Heart left ventricle (tissue), 16 donors: Measurements from ENCODE around the gene FABP1. TPM values are rescaled to one million over a fixed set of nuclear protein-coding genes. Genes with fewer than 3 reads are reported as not detected.

Experiments
- ATAC-seq, 4 donors: fragments of 200-7000 bp; cut with Tn5 transposase; one replicate each; pipeline ENCODE4 v1.9.1; 2020 to 2022; ENCODE audit warnings: moderate library complexity in 4 of 4, mild to moderate bottlenecking in 3 of 4, moderate number of reproducible peaks in 1 of 4
- DNase-seq, 5 donors: peaks; one replicate each; pipeline ENCODE4 v3.0.0-alpha.2; 2020
- H3K27ac ChIP-seq, 12 donors: fragments of 200-600 bp; sonication (generic) in 4 of 12; one replicate each; pipeline versions ENCODE4 v1.5.0 to v1.8.0; 2016 to 2022; ENCODE audit warnings: mild to moderate bottlenecking in 2 of 12
- H3K27me3 ChIP-seq, 9 donors: fragments of 200-600 bp; sonication (generic) in 2 of 9; one replicate each; pipeline versions ENCODE4 v1.5.1 to v1.8.0; 2016 to 2022; ENCODE audit warnings: mild to moderate bottlenecking in 3 of 9
- H3K36me3 ChIP-seq, 9 donors: fragments of 200-600 bp; sonication (generic) in 2 of 9; one replicate each; pipeline versions ENCODE4 v1.5.0 to v1.8.0; 2018 to 2022; ENCODE audit warnings: mild to moderate bottlenecking in 2 of 9
- H3K4me1 ChIP-seq, 12 donors: fragments of 200-600 bp; sonication (generic) in 4 of 12; one replicate each; pipeline versions ENCODE4 v1.5.0 to v1.8.0; 2016 to 2022; ENCODE audit warnings: mild to moderate bottlenecking in 3 of 12
- H3K4me3 ChIP-seq, 12 donors: fragments of 200-600 bp; sonication (generic) in 4 of 12; one replicate each; pipeline versions ENCODE4 v1.5.0 to v1.8.0; 2017 to 2022; ENCODE audit warnings: mild to moderate bottlenecking in 9 of 12, moderate library complexity in 4 of 12
- H3K9me3 ChIP-seq, 12 donors: fragments of 200-600 bp; sonication (generic) in 4 of 12; one replicate each; pipeline versions ENCODE4 v1.5.0 to v1.8.0; 2016 to 2022; ENCODE audit warnings: mild to moderate bottlenecking in 1 of 12
- CTCF ChIP-seq, 12 donors: fragments of 200-600 bp; sonication (generic) in 4 of 12; IDR thresholded peaks; one replicate each; pipeline versions ENCODE4 v1.5.0 to v1.8.0; 2018 to 2022; ENCODE audit warnings: antibody characterized with exemption in 12 of 12, mild to moderate bottlenecking in 5 of 12
- POLR2A ChIP-seq, 2 donors: fragments of 450-650 bp; IDR thresholded peaks; one replicate each; pipeline ENCODE4 v1.6.1; 2017; ENCODE audit warnings: antibody characterized with exemption in 2 of 2, mild to moderate bottlenecking in 2 of 2, moderate library complexity in 2 of 2
- WGBS, 4 donors: extraction: QIAGEN DNeasy Blood & Tissue Kit in 2 of 4; methylation state at CpG; one replicate each; pipeline versions ENCODE4 v1.1.5 to v1.1.7; 2013 to 2018; 5-methylcytosine and 5-hydroxymethylcytosine counted together
- intact Hi-C, 10 donors: fragments of 100-400 bp; cut with DNase I; formaldehyde crosslinking; loops; one replicate each; pipeline versions ENCODE4 v1.11.1 to v1.14.2; 2022
- polyA plus RNA-seq, 2 donors: library from polyadenylated mRNA; stranded (reverse); fragments of 200-250 nt; gene quantifications; one replicate each; pipeline ENCODE4 v1.2.3, GENCODE V29; 2013
- total RNA-seq, 9 donors: library from RNA; depleted of rRNA in 2 of 9; stranded (reverse); fragments of >200 nt in 2 of 9; fragmentation: NEBNext Ultra II Directional in 3 of 9; extraction: Animal tissue kit (Norgen Biotek cat#: 25700) in 3 of 9; gene quantifications; one replicate each; pipeline versions ENCODE4 v1.1.0 to v1.2.4, GENCODE V29; 2016 to 2023
- donor health status: ischemic (EF 13 %, LVEDD 7.1; RV severe dilation, severe dysfunction).
- donor health status: healthy with polysubstance abuse.
- donor health status: DM: no; HTN: yes; CAD: no.
- donor health status: DM: no; HTN: no; CAD: no.
- donor health status: ischemic (EF 25% LVEDD 6.9; RV normal size, moderate dysfunction).
- donor health status: ischemic (EF 25% LVEDD 5.7; RV mildly dilated, moderate dysfunction).
- donor health status: healthy.
- donor health status: DM: yes; HTN: yes; CAD: no.
- donor health status: ischemic (EF 35%, LVEDD 5.7; RV mildly dilated, moderate dysfunction).
- donor health status: nonischemic (EF 11% LVEDD 7.7; RV severe dilation, severe dysfunction).
- donor health status: DM: yes; HTN: yes; CAD: no.
- donor health status: PGD.
- donor health status: ischemic (EF 29% LVEDD 5.4; RV normal size, mild dysfunction).
- donor health status: nonischemic (EF 23%, LVEDD 6.1; RV moderate dilation, normal function).

Gene FABP1
- total and polyA plus RNA-seq, 11 donors = 0.99 to 1.2 TPM; not detected in 9

GRCh38 chr2:88123975-88124917, 3.6 kb downstream of the FABP1 start:
- no peak overlapping the region for H3K27ac ChIP-seq
- no peak for ATAC-seq
- H3K9me3 ChIP-seq = no peaks in the 10 kb centered on the region
- TF ChIP-seq POLR2A (IDR thresholded peaks at IDR 0.05) (no peak), CTCF (IDR thresholded peaks at IDR 0.05) (no peak)
- DNase-seq = no peak
- H3K36me3 ChIP-seq = no peaks in the 10 kb centered on the region
- WGBS, 4 donors = 88 to 90% (median 89%) methylated on average over 9 of the region's 9 CpGs
- H3K27me3 ChIP-seq = no peaks in the 10 kb centered on the region
- no peak overlapping the region for H3K4me3 ChIP-seq
- intact Hi-C loops = no loop called here
- H3K4me1 ChIP-seq = no peaks in the 10 kb centered on the region

- 65 to 72% (median 68%) methylated on average over 5 of the region's 5 CpGs for WGBS, 4 donors
- TF ChIP-seq CTCF (IDR thresholded peaks at IDR 0.05) (no peak), POLR2A (IDR thresholded peaks at IDR 0.05) (no peak)
- H3K4me3 ChIP-seq = no peak overlapping the region
- ATAC-seq = no peak
- DNase-seq = no peak
- no peaks in the 10 kb centered on the region for H3K4me1 ChIP-seq
- no peaks in the 10 kb centered on the region for H3K27me3 ChIP-seq
- intact Hi-C loops = no loop called here
- no peak overlapping the region for H3K27ac ChIP-seq
- H3K9me3 ChIP-seq = no peaks in the 10 kb centered on the region
- H3K36me3 ChIP-seq = no peaks in the 10 kb centered on the region
Measured at GRCh38 chr2:88123164-88123974, 4.5 kb downstream of the FABP1 start.

- H3K4me3 ChIP-seq = no peak overlapping the region
- H3K36me3 ChIP-seq = no peaks in the 10 kb centered on the region
- H3K9me3 ChIP-seq = no peaks in the 10 kb centered on the region
- 80 to 90% (median 85%) methylated on average over 7 to 8 of the region's 8 CpGs for WGBS, 4 donors
- ATAC-seq = peak in 1 of 4 donors; percentile 14
- no peaks in the 10 kb centered on the region for H3K27me3 ChIP-seq
- no peak overlapping the region for H3K27ac ChIP-seq
- H3K4me1 ChIP-seq = no peaks in the 10 kb centered on the region
- no peak for TF ChIP-seq POLR2A (IDR thresholded peaks at IDR 0.05)
- TF ChIP-seq CTCF (IDR thresholded peaks at IDR 0.05) = no peak
- intact Hi-C loops = no loop called here
- DNase-seq = no peak
Measured at GRCh38 chr2:88122141-88122884, 5.5 kb downstream of the FABP1 start.
